HUDEP-2 (cell line): Measurements from ENCODE around the gene CCDC194.
"Not testable (repeated sequence)": the region's sequence is repeated elsewhere in the genome, so short reads cannot be mapped to it uniquely, and the experiment has no call there.

Source experiments
- DNase-seq, 76 experiments: peaks; one replicate each; lab custom pipeline; 2025; ENCODE audit not compliant: unreplicated experiment in 76 of 76; lab: John Stamatoyannopoulos, UW

Gene CCDC194

GRCh38 chr19:17378271-17378670, 15.7 kb downstream of the CCDC194 start:
- DNase-seq: no peak

GRCh38 chr19:17376935-17377600, 16.9 kb downstream of the CCDC194 start, which contains the start of gene PLVAP:
Gene PLVAP, minus strand, starts transcription at chr19:17377342. Its CDS starts 54 bp downstream, at chr19:17377288.
- peak in 70 of 76 experiments; percentile 31 to 92 (median 80) for DNase-seq

- no peak for DNase-seq
These were observed 23.9 kb downstream of the CCDC194 start for GRCh38 chr19:17370026-17370587.

GRCh38 chr19:17365361-17365760, 28.6 kb downstream of the CCDC194 start:
- DNase-seq: no peak

- DNase-seq: not testable (repeated sequence)
These were observed 30.0 kb downstream of the CCDC194 start for GRCh38 chr19:17363852-17364605.

GRCh38 chr19:17359905-17360800, 33.8 kb downstream of the CCDC194 start:
- no peak for DNase-seq

- DNase-seq: peak in 8 of 76 experiments; percentile 4 to 41 (median 18)
These were observed 35.6 kb downstream of the CCDC194 start for GRCh38 chr19:17358395-17358794.

- DNase-seq: no peak
These were observed 36.3 kb downstream of the CCDC194 start for GRCh38 chr19:17357724-17358123.

GRCh38 chr19:17357078-17357666, 36.8 kb downstream of the CCDC194 start:
- DNase-seq: no peak

GRCh38 chr19:17353386-17353785, 40.6 kb downstream of the CCDC194 start:
- DNase-seq: no peak

GRCh38 chr19:17352608-17353280, 41.3 kb downstream of the CCDC194 start:
- DNase-seq: no peak

GRCh38 chr19:17351815-17352435, 42.1 kb downstream of the CCDC194 start:
- DNase-seq: no peak

- DNase-seq: no peak
These were observed 45.3 kb downstream of the CCDC194 start for GRCh38 chr19:17348700-17349099.

- DNase-seq: no peak
These were observed 46.1 kb downstream of the CCDC194 start for GRCh38 chr19:17347877-17348276.

- no peak for DNase-seq
These were observed 46.6 kb downstream of the CCDC194 start for GRCh38 chr19:17347361-17347760.

- peak in 63 of 76 experiments; percentile 6 to 82 (median 61) for DNase-seq
These were observed 47.8 kb downstream of the CCDC194 start for GRCh38 chr19:17346109-17346671.

GRCh38 chr19:17341845-17342244, 52.2 kb downstream of the CCDC194 start:
- DNase-seq: no peak

- no peak for DNase-seq
These were observed 52.6 kb downstream of the CCDC194 start for GRCh38 chr19:17341386-17341785.

- DNase-seq: no peak
These were observed 53.1 kb downstream of the CCDC194 start for GRCh38 chr19:17340871-17341357.
